ENCODE results near the gene SYNGAP1.

Gene SYNGAP1

DNA sequence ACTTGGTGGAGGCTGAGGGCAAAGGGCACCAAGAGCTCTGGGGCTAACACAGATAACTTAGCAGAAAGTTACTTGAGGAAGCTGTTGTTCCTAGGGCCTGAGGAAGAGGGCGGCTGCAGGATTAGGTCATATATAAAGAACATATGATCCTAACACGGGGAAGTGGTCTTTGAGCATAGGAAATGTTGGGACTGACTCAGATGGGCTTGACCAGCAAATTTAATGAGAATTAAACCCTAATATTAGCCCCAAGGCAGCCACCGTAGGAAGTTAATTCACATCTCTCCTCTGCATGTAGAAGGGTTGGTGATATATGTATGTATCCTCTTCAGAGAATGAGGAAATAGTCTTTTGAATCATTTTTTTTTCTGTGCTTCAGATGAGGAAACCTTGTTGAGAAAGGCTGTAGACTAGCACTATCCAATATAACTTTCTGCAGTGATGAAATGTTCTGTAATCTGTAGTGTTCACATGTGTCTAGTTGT lies 25.3 kb downstream of the SYNGAP1 start:
- Histone ChIP-seq H3K27me3 (ENCODE audit: insufficient read depth, low read length) (no peaks in the 10 kb centered on the region), H3K4me1 (ENCODE audit: insufficient read depth, low read length) (no peaks in the 10 kb centered on the region), H3K9me3 (ENCODE audit: insufficient read depth, low read depth, low read length) (no peaks in the 10 kb centered on the region), H3K4me3 (ENCODE audit: low read length) (no peak overlapping the region), H3K9ac (ENCODE audit: low read depth, low read length) (no peak overlapping the region), H3K36me3 (ENCODE audit: insufficient read depth, low read depth, low read length) (peaks cover 99% of the 10 kb centered on the region), H3K27ac (ENCODE audit: low read length) (no peak overlapping the region)

DNA sequence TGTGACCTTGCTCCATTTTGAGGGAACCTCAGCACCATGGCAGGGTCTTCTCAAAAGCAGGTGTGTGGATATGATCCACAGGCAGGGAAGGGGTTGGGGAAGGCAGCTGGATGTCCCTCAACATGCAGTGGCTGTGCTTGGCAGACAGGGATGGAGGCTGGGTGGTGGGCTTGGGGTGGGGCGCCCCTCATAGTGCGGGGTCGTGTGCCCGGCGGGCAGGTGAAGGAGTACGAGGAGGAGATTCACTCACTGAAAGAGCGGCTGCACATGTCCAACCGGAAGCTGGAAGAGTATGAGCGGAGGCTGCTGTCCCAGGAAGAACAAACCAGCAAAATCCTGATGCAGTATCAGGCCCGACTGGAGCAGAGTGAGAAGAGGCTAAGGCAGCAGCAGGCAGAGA lies 26.5 kb downstream of the SYNGAP1 start:
- Histone ChIP-seq H3K4me1 (ENCODE audit: insufficient read depth, low read length) (no peaks in the 10 kb centered on the region), H3K27me3 (ENCODE audit: insufficient read depth, low read length) (no peaks in the 10 kb centered on the region), H3K9ac (ENCODE audit: low read depth, low read length) (no peak overlapping the region), H3K4me3 (ENCODE audit: low read length) (no peak overlapping the region), H3K9me3 (ENCODE audit: insufficient read depth, low read depth, low read length) (no peaks in the 10 kb centered on the region), H3K27ac (ENCODE audit: low read length) (no peak overlapping the region), H3K36me3 (ENCODE audit: insufficient read depth, low read depth, low read length) (peaks cover 97% of the 10 kb centered on the region)

DNA sequence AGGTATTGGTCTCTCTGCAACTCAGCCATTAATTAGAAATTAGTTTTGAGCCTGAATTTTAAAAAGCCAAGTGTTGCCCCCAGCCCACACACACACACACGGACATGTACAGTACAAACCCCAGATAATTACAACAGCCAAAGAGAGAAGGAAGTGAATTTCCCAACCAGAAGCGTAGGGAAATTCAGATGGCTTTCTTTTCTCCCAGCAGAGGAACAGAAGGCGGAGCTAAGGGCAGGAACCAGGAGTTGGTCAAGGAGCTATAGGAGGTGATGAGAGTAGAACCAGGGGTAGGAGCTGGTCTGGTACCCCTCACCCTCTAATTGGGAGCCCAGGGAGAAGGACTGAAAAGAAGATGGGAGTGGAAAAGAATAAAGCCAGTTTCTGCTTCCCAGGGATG lies 30.6 kb downstream of the SYNGAP1 start:
- H3K9me3 ChIP-seq (ENCODE audit: insufficient read depth, low read depth, low read length) = no peaks in the 10 kb centered on the region
- H3K36me3 ChIP-seq (ENCODE audit: insufficient read depth, low read depth, low read length) = peaks cover 66% of the 10 kb centered on the region
- 0 out of 2 replicates have a peak, but pooled peaks cover 4% of the 10 kb centered on the region for H3K4me1 ChIP-seq (ENCODE audit: insufficient read depth, low read length)
- H3K9ac ChIP-seq (ENCODE audit: low read depth, low read length) = no peak overlapping the region
- H3K4me3 ChIP-seq (ENCODE audit: low read length) = no peak overlapping the region
- H3K27ac ChIP-seq (ENCODE audit: low read length) = no peak overlapping the region
- H3K27me3 ChIP-seq (ENCODE audit: insufficient read depth, low read length) = no peaks in the 10 kb centered on the region

DNA sequence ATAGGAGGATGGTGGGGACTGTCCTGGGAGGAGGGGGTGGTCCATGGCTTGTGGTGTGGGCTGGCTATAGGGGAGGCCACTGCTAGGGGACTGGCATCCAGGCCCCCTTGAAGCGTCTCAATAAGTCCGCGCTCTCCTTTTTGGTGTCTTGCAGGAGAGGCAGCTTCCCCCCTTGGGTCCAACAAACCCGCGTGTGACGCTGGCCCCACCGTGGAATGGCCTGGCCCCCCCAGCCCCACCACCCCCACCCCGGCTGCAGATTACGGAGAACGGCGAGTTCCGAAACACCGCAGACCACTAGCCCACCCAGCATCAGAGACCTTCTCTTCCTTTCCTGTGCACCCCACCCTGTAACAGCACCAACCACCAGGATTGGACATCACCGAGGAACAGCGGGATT lies 31.7 kb downstream of the SYNGAP1 start:
- H3K4me3 ChIP-seq (ENCODE audit: low read length) = no peak overlapping the region
- peaks cover 66% of the 10 kb centered on the region for H3K36me3 ChIP-seq (ENCODE audit: insufficient read depth, low read depth, low read length)
- no peaks in the 10 kb centered on the region for H3K27me3 ChIP-seq (ENCODE audit: insufficient read depth, low read length)
- no peak overlapping the region for H3K9ac ChIP-seq (ENCODE audit: low read depth, low read length)
- H3K4me1 ChIP-seq (ENCODE audit: insufficient read depth, low read length) = 0 out of 2 replicates have a peak, but pooled peaks cover 4% of the 10 kb centered on the region
- no peak overlapping the region for H3K27ac ChIP-seq (ENCODE audit: low read length)
- H3K9me3 ChIP-seq (ENCODE audit: insufficient read depth, low read depth, low read length) = no peaks in the 10 kb centered on the region

DNA sequence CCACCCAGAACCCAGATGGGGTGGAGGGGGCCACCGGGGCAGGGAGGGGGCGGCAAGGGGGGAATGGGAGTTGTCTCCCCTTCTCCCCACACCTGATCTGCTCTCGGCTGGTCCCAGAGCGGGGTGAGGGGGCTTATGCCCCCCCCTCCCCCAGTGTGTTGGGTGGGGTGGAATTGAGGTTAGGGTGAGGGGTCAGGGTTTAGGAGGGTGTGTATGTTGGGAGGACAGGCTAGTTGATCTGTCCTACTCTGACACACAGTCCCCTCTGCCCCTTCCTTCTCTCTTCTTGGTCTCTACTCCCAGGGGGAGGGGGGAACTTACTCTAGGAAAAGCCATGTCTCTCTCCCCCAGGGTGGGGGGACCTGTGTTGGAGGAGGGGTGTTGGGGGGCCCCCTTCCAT lies 32.6 kb downstream of the SYNGAP1 start:
- H3K27ac ChIP-seq (ENCODE audit: low read length) = no peak overlapping the region
- 0 out of 2 replicates have a peak, but pooled peaks cover 4% of the 10 kb centered on the region for H3K4me1 ChIP-seq (ENCODE audit: insufficient read depth, low read length)
- H3K36me3 ChIP-seq (ENCODE audit: insufficient read depth, low read depth, low read length) = peaks cover 65% of the 10 kb centered on the region

DNA sequence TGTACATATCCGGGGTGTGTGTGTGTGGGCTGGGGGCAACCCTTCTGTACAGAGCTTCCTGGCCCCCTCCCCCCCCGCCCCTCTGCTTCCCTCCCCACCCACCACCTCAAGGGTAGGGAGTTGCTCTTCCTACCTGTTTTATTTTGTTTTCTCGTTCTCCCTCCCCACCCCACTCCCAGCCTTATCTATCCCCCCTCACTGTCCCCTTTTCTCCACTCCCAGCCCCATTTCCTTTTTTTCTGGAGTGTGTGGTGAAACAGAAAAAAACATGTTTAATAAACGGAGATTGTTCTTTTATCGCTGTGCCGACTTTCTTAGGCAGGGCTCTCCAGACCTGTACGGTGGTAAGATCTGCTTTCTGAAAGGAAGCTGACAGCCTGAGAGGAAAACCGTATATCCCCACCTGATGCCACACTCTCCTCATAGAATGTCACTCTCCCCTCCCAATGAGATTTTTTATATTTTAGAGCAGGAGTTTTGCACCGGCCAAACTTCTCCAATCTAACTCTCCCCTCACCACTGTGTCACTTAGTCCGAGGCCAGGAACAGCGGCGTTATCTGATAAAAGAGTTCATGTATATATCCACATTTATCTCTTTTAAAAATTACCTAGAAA lies 33.6 kb downstream of the SYNGAP1 start:
- H3K27ac ChIP-seq (ENCODE audit: low read length) = no peak overlapping the region
- H3K4me3 ChIP-seq (ENCODE audit: low read length) = peak overlapping the region; percentile 99
- H3K9me3 ChIP-seq (ENCODE audit: insufficient read depth, low read depth, low read length) = no peaks in the 10 kb centered on the region
- no peaks in the 10 kb centered on the region for H3K27me3 ChIP-seq (ENCODE audit: insufficient read depth, low read length)
- H3K4me1 ChIP-seq (ENCODE audit: insufficient read depth, low read length) = 0 out of 2 replicates have a peak, but pooled peaks cover 4% of the 10 kb centered on the region
- peaks cover 55% of the 10 kb centered on the region for H3K36me3 ChIP-seq (ENCODE audit: insufficient read depth, low read depth, low read length)
- peak overlapping the region; percentile 87 for H3K9ac ChIP-seq (ENCODE audit: low read depth, low read length)

More for the DNA sequence above, 32.6 kb downstream of the SYNGAP1 start:
- no peak overlapping the region for H3K4me3 ChIP-seq (ENCODE audit: low read length)
- no peaks in the 10 kb centered on the region for H3K9me3 ChIP-seq (ENCODE audit: insufficient read depth, low read depth, low read length)
- H3K9ac ChIP-seq (ENCODE audit: low read depth, low read length) = no peak overlapping the region
- no peaks in the 10 kb centered on the region for H3K27me3 ChIP-seq (ENCODE audit: insufficient read depth, low read length)

DNA sequence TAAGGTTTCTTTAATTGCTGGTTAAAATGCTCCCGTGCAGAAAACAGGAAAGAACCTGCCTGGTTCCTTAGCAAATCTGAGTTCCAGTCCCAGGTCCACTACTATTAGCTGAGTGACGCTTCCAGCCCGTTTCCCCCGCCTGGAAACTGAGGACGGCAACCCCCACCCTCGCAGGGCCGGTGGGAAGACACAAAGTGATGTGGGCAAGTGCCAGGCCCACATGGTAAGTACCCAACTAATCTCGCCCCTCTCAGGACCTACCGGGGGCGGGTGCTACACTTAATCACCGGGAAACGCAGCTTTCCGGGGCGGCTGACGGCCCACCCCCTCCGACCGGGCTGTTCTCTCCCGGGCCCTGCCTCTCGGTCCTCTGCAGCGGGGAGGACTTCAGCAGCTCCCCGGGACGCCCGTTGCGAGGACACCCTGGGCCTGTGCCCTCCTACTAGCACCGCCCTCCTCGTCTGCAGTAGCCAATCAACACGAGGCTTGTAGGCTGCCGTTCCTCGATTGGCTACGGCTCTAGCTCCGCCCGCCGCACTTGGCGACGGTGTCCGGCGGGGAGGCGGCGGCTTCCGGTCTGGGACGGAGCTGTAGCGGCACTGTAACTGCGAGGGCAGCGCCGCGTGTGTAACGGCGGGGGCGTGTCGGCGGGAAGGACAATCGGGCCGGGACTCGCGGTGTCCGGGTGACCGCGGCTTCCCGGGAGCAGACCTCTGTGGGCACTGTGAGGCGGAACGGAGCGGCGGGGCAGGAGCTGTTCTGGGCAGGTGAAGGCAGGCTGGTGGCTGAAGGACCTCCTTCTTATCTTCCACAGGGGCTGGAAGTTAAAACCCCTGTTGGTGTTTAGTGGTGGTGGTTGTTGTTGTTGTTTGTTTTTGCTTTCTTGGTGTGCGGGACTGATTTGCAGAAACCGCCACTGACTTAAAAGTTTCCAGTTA lies 34.4 kb downstream of the SYNGAP1 start, which contains the start of gene ZBTB9:
TSS of gene ZBTB9 (plus strand) at position 568 of the 938 bp plus-strand sequence. CDS start 525 bp downstream, outside the sequence.
- Histone ChIP-seq H3K27me3 (ENCODE audit: insufficient read depth, low read length) (no peaks in the 10 kb centered on the region), H3K27ac (ENCODE audit: low read length) (peak within 1 kb of the TSS; percentile 1), H3K4me1 (ENCODE audit: insufficient read depth, low read length) (0 out of 2 replicates have a peak, but pooled peaks cover 4% of the 10 kb centered on the region), H3K36me3 (ENCODE audit: insufficient read depth, low read depth, low read length) (peaks cover 47% of the 10 kb centered on the region), H3K4me3 (ENCODE audit: low read length) (peak within 1 kb of the TSS; percentile 99), H3K9me3 (ENCODE audit: insufficient read depth, low read depth, low read length) (no peaks in the 10 kb centered on the region), H3K9ac (ENCODE audit: low read depth, low read length) (peak within 1 kb of the TSS; percentile 87)

DNA sequence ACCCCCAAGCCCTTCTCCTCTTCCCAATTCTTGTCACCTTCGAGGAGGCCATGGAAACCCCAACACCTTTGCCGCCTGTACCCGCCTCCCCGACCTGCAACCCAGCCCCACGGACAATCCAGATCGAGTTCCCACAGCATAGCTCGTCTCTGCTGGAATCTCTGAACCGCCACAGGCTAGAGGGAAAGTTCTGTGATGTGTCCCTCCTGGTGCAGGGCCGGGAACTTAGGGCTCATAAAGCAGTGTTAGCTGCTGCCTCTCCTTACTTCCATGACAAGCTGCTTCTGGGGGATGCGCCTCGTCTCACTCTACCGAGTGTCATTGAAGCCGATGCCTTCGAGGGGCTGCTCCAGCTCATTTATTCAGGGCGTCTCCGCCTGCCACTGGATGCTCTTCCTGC lies 35.2 kb downstream of the SYNGAP1 start:
- Histone ChIP-seq H3K36me3 (ENCODE audit: insufficient read depth, low read depth, low read length) (peaks cover 39% of the 10 kb centered on the region), H3K27me3 (ENCODE audit: insufficient read depth, low read length) (no peaks in the 10 kb centered on the region), H3K9ac (ENCODE audit: low read depth, low read length) (peak overlapping the region; percentile 87), H3K9me3 (ENCODE audit: insufficient read depth, low read depth, low read length) (no peaks in the 10 kb centered on the region), H3K4me1 (ENCODE audit: insufficient read depth, low read length) (0 out of 2 replicates have a peak, but pooled peaks cover 4% of the 10 kb centered on the region), H3K4me3 (ENCODE audit: low read length) (peak overlapping the region; percentile 99), H3K27ac (ENCODE audit: low read length) (peak overlapping the region; percentile 1)

DNA sequence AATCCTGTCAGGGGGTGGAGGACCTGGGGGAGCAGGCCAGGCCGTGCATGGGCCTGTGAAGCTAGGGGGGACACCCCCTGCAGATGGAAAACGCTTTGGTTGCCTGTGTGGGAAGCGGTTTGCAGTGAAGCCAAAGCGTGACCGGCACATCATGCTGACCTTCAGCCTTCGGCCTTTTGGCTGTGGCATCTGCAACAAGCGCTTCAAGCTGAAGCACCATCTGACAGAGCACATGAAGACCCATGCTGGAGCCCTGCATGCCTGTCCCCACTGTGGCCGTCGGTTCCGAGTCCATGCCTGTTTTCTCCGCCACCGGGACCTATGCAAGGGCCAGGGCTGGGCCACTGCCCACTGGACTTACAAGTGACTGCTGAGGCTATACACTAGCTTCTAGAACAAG lies 36.3 kb downstream of the SYNGAP1 start:
- Histone ChIP-seq H3K9ac (ENCODE audit: low read depth, low read length) (no peak overlapping the region), H3K27ac (ENCODE audit: low read length) (no peak overlapping the region), H3K36me3 (ENCODE audit: insufficient read depth, low read depth, low read length) (peaks cover 28% of the 10 kb centered on the region), H3K9me3 (ENCODE audit: insufficient read depth, low read depth, low read length) (no peaks in the 10 kb centered on the region), H3K4me1 (ENCODE audit: insufficient read depth, low read length) (0 out of 2 replicates have a peak, but pooled peaks cover 4% of the 10 kb centered on the region), H3K4me3 (ENCODE audit: low read length) (no peak overlapping the region), H3K27me3 (ENCODE audit: insufficient read depth, low read length) (no peaks in the 10 kb centered on the region)

DNA sequence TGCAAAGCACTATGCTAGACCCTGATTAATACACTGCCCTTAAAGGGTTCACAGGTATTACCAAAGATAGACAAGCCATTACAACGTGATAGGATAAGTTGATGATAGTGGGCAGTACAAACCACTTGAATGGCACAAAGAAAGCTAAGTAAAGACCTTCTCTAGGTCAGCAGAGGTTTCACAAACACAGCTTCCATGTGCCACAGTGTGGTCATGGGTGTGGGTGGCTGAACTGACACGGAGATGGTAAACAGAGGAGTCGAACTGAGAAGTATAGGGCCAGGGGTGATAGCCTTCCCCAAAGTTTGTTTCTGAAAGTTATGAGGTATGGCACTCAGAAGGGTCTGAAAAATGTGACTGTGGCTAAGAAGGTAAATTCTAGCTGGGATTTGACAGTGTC lies 38.8 kb downstream of the SYNGAP1 start:
- Histone ChIP-seq H3K27ac (ENCODE audit: low read length) (no peak overlapping the region), H3K4me3 (ENCODE audit: low read length) (no peak overlapping the region), H3K36me3 (ENCODE audit: insufficient read depth, low read depth, low read length) (peaks cover 22% of the 10 kb centered on the region), H3K9ac (ENCODE audit: low read depth, low read length) (no peak overlapping the region), H3K9me3 (ENCODE audit: insufficient read depth, low read depth, low read length) (no peaks in the 10 kb centered on the region), H3K27me3 (ENCODE audit: insufficient read depth, low read length) (no peaks in the 10 kb centered on the region), H3K4me1 (ENCODE audit: insufficient read depth, low read length) (0 out of 2 replicates have a peak, but pooled peaks cover 4% of the 10 kb centered on the region)

DNA sequence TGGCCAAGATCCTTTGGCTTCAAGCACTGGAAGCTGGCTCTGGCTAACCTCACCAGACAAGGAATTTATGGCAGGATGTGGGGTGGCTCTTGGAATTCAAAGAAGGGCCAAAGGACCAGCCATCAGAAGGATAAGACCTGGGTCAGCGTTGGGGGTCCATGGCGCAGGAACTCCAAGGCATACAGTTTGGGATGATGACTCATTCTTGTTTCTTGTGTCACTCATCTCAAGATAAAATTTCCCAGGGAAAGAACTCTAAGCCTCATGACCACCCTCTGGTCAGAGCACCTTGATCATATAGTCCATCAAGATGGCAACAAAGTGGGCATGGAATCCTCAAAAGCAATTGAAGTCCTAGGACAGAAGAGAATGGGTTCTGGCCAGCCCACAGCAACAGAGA lies 39.4 kb downstream of the SYNGAP1 start:
- Histone ChIP-seq H3K9ac (ENCODE audit: low read depth, low read length) (no peak overlapping the region), H3K36me3 (ENCODE audit: insufficient read depth, low read depth, low read length) (peaks cover 22% of the 10 kb centered on the region), H3K27ac (ENCODE audit: low read length) (no peak overlapping the region), H3K4me1 (ENCODE audit: insufficient read depth, low read length) (0 out of 2 replicates have a peak, but pooled peaks cover 4% of the 10 kb centered on the region), H3K4me3 (ENCODE audit: low read length) (no peak overlapping the region), H3K27me3 (ENCODE audit: insufficient read depth, low read length) (no peaks in the 10 kb centered on the region), H3K9me3 (ENCODE audit: insufficient read depth, low read depth, low read length) (no peaks in the 10 kb centered on the region)

All from iPS-20b (cell line).